ENCODE measurements around the gene MCAT. TPM values are rescaled to one million over a fixed set of nuclear protein-coding genes. Genes with fewer than 3 reads are reported as not detected.
A peak's percentile ranks its signal among the peaks of the same experiment; 100 is the strongest.

Gene MCAT
- total and polyA plus RNA-seq, 11 donors, result 13.4 to 32.6 (median 15.7) TPM

GRCh38 chr22:43113526-43114251 is 29.5 kb downstream of the MCAT start:
- no peak for ATAC-seq
- H3K27ac ChIP-seq, result no peak overlapping the region
- intact Hi-C loops (cut with DNase I), result no loop called here
- DNase-seq, result no peak
- H3K9me3 ChIP-seq, result no peaks in the 10 kb centered on the region
- TF ChIP-seq POLR2A (IDR thresholded peaks at IDR 0.05), result no peak
- TF ChIP-seq CTCF (IDR thresholded peaks at IDR 0.05), result no peak
- H3K27me3 ChIP-seq, result peaks cover 0 to 40% (median 15%) of the 10 kb centered on the region in 9 donors
- H3K4me3 ChIP-seq, result no peak overlapping the region
- peaks cover 0 to 25% (median 13%) of the 10 kb centered on the region in 12 donors for H3K4me1 ChIP-seq
- 51 to 61% (median 56%) methylated on average over 13 of the region's 13 CpGs for WGBS, 4 donors
- H3K36me3 ChIP-seq, result no peaks in the 10 kb centered on the region

- ATAC-seq (peak in 3 of 4 donors; percentile 46 to 57 (median 55)), DNase-seq (no peak)
- intact Hi-C loops (cut with DNase I), result no loop called here
- Histone ChIP-seq H3K27me3 (peaks cover 0 to 40% (median 15%) of the 10 kb centered on the region in 9 donors), H3K36me3 (no peaks in the 10 kb centered on the region), H3K4me1 (peaks cover 0 to 20% (median 13%) of the 10 kb centered on the region in 12 donors), H3K27ac (no peak overlapping the region), H3K9me3 (no peaks in the 10 kb centered on the region), H3K4me3 (peak overlapping the region; percentile 44 to 71 (median 56))
- WGBS, 4 donors, result 3 to 13% (median 5%) methylated on average over 25 to 86 of the region's 86 CpGs
- TF ChIP-seq CTCF (IDR thresholded peaks at IDR 0.05) (peak in 1 of 12 donors; percentile 1), POLR2A (IDR thresholded peaks at IDR 0.05) (no peak)
Measured at GRCh38 chr22:43110927-43111623, 32.1 kb downstream of the MCAT start.

DNA sequence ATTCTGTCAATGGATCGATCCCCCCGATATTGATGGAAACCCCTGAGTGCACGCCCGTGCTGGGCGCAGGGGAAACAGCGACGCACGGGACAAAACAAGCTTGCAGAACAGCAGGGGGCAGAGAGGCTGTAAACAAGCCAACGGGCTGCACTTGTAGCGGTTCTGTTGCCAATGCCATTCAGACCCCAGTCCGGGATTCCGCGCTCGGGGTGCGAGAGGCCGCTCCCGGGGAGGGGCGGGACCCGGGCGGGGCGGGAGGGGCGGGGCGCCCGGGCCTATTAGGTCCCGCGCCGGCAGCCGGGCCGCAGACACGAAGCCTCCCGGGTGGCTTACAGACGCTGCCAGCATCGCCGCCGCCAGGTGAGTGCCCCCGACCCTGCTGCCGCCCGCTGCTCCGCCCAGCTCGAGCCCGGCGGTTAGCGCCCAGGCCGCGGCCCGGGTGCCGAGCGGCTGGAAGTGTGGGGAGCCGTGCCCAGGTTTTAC is 32.7 kb downstream of the MCAT start, which contains the start of gene BIK:
Gene BIK (plus strand): TSS at position 307 of the 483 bp plus-strand sequence. CDS start 13,273 bp downstream, outside the sequence.
- Histone ChIP-seq H3K27ac (no peak within 1 kb of the TSS), H3K36me3 (no peaks in the 10 kb centered on the region), H3K4me1 (peaks cover 0 to 20% (median 13%) of the 10 kb centered on the region in 12 donors), H3K27me3 (peaks cover 0 to 40% (median 15%) of the 10 kb centered on the region in 9 donors), H3K9me3 (no peaks in the 10 kb centered on the region), H3K4me3 (peak within 1 kb of the TSS; percentile 44 to 71 (median 56))
- peak; percentile 12 to 70 (median 62) for ATAC-seq
- intact Hi-C loops (cut with DNase I), result no loop called here
- peak in 4 of 5 donors; percentile 32 to 73 (median 52) for DNase-seq
- no peak for TF ChIP-seq POLR2A (IDR thresholded peaks at IDR 0.05)
- peak in 6 of 12 donors; percentile 6 to 42 (median 26) for TF ChIP-seq CTCF (IDR thresholded peaks at IDR 0.05)
- 0 to 5% (median 1%) methylated on average over 8 to 49 of the region's 49 CpGs for WGBS, 4 donors
